SH-SY5Y (cell line): ENCODE results near the gene MDM2.

Source experiments
- GATA2 ChIP-seq: IDR thresholded peaks from 2 replicates; pipeline ENCODE4 v1.6.1; 2011; ENCODE audit warnings: mild to moderate bottlenecking, low read depth, low read length
- GATA3 ChIP-seq: IDR thresholded peaks from 2 replicates; pipeline ENCODE4 v1.6.1; 2011; ENCODE audit warnings: low read depth, mild to moderate bottlenecking, low read length, moderate library complexity

DNA sequence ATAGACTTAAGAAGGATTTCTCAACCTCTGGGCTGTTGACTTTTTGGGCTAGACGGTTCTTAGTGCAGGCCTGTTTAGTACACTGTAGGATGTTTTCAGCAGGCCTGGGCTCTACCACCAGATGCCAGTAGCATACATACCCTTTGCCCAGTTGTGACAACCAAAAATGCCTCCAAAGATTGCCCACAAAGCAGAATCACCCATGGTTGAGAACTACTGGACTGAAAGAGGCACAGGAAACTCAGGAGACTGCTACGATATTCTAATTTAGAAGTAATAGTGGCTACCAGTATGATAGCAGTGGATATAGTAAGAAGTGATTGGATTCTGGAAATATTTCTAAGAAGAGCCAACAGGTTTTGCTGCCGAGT is 46.5 kb upstream of the MDM2 start:
- TF ChIP-seq GATA2 (no peak), GATA3 (no peak)
